ENCODE data around the gene SV2B. TPM values are rescaled to one million over a fixed set of nuclear protein-coding genes. Genes with fewer than 3 reads are reported as not detected.

SV2B gene
- total RNA-seq, 1 donor from 2014 or later = 0.64 TPM

DNA sequence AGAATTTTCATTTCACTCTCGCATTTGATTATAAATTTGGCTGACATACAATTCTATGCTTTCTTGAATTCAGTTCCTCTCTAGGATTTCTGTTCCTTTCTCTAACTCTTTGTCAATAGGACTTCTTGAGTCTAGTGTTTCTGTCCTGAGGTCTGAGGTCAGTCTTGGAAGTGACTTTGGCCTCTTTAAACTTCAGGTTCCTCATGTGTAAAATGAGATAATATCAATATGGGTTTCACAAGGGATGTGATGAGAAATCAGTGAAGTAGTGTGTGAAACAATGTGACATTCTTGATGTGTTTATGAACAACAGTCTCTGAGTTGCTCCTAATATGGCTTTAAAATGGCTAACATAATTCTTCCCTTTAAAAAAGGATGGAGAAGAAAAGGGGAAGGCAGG lies 92.2 kb downstream of the SV2B start:
- no peak for DNase-seq (ENCODE audit: low read depth in 2 of 2)

DNA sequence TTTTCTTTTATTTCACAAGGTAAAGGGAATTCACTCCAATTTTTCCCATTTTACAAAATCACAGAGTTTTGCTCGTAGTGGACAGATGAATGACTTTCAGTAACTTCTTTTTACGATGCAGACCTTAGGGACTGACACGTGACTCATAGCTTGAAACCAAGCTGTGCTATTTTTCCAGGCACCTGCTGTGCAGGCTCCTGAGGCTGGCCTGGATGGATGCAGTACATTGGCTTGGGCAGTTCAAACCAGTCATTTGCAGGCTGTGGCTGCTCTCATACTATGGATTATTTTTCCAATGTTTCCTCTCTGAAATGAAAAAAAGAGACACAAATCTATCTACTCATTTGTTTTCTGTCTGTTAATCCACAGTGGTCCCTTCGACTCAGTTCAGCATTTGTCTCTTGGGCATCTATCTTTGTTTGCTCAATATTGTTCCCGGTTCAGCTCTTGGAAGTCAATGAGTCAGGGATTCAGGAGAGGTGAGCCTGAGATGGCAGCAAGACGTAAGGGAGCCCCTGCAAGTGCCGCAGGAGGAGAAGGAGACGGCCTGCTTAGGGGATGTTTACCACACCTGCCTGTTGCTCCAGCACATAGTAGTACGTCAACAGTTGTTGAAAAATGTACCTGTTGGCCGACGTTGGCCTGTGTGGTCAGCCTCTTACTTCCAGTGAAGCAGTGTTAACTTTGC lies 92.8 kb downstream of the SV2B start:
- DNase-seq (ENCODE audit: low read depth in 2 of 2) = no peak

GRCh38 chr15:91193378-91193720 lies 93.3 kb downstream of the SV2B start:
- DNase-seq (ENCODE audit: low read depth in 2 of 2) = no peak

DNA sequence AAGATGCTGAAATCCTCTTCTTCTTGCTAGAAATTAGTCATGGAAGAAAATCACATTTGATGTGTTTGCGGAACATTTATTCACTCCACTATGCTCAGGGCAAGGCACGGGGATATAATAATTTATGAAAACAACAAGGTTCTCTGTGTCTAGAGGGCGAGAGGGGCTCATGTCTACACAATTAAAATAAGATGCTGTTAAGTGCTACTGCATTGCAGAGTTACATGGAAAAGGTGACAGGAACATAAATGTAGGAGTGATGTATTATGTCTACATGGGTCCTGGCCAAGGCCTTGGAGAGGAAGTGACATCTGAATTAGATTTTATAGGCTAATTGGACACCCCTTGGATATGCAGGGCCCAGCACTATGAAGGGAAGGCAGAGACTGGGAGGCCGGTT lies 96.1 kb downstream of the SV2B start:
- no peak for DNase-seq (ENCODE audit: low read depth in 2 of 2)

DNA sequence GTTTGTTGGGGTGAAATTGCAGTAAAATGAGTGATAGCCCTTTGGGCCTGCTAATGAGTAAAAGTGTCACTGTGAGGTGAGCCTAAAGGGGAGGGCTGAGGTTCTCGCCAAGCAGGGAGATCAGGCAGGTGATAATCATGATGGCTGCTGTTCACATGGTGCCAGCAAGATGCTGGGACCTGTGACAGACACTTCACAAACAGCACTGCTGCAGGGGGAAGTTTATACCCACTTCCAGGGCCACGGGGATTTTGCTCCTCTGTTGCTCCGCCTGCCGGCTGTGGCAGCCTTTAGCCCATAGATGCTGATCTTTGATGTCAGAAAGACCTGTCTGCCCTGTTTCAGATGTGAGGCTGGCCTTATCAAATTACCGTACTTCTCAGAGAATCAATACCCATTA lies 96.7 kb downstream of the SV2B start:
- DNase-seq (ENCODE audit: low read depth in 2 of 2) = no peak

DNA sequence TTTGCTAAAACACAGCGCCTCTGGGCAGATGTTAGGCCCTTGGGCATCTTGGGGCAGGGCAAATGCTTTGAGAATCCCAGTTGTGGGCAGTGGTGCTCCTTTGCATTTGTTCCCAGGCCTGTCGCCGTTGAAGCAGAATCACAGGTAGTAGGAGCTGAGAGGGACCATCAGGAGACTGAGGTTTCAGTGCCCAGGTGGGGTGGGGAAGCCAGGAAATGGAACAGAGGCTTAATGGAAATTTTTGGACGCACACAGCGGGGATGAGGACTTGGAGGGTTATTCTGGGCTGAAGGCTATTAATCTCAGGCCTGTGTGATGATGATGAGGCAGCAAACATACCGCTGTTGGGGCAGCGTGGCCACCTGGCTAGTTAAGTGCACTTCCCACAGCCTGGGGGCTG lies 99.5 kb downstream of the SV2B start:
- no peak for DNase-seq (ENCODE audit: low read depth in 2 of 2)

DNA sequence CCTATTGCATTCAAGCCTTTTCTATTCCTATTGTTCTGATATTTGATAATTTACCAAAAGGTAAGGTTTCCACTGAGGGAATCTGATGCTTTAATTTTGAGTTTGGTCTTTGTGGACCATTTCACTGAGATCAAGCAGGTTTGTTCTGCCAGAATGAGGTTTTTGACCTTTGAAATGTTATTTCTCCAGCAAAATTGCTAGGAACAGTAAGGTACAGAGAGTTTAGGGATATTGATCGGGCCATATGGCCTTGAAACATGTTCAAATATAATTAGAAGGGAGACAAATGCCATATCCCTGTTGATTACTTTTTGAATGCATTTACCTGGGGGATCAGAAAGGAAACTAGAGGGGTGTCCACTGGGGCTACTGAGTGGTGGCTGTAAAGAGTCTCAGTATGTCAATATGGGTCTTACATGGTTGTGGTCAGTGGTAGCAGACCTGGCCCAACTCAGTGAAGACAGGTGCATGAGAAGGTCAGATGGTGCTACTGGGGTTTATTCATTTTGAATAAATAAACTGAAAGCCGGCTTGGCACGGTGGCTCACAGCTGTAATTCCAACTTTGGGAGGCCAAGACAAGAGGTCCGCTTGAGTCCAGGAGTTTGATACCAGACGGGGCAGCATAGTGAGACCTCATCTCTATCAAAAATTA lies 100.2 kb downstream of the SV2B start:
- no peak for DNase-seq (ENCODE audit: low read depth in 2 of 2)

DNA sequence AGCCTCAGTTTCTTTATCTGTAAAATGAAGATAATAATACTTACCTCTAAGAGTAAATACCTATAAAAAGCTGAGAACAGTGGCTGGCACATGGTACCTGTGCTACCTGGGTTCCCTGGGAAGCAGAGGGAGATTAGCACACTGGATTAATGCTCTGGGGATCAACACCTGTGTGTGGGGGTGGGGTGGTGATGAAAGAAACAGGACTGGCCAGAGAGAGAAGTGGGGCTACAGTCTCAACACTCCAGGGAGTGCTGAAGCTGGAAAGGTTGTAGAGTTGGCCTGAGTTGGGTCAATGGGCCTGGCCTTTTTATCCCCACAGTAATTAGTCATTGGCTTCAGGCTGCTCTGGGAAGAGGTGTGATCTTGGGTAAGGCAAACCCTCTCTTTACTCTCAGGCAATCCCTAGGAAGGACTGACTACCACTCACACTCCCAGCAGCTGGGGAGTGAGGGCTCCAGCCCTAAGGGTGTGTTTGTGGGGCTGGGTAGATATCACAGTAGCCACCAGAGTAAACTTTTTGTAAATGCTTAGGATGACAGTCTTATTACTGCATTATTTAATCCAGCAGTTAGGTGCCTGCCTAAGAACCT lies 102.5 kb downstream of the SV2B start:
- DNase-seq (ENCODE audit: low read depth in 2 of 2) = no peak

DNA sequence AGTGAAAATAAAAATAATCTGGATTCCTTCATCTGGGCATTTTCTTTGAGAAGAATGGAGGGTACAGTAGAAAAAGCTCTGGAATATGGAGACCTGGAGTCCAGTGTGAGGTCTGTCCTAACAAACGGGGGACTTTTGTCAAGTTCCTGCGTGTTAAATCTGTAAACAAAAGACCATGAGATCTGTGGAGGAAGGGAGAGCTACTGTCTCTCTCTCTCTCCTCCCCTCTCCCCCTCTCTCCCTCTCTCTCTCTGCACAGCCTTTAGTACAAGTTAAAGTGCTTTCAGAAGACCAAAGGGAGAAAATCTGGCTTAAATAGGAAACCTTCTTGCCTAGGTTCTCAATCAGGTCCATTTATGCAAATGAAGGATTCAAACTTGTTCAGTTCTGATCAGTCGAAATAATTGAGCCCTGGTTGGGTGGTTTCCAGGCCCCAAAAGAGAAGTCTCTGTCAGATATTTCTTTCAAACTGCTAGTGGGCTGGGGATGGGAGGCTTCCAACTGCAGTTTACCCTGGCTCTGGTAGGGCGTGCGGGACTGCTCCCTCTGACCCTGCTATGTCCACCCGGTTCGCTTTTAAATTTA lies 103.7 kb downstream of the SV2B start:
- DNase-seq (ENCODE audit: low read depth in 2 of 2) = no peak

- DNase-seq (ENCODE audit: low read depth in 2 of 2) = no peak
Measured at GRCh38 chr15:91208371-91208770, 108.3 kb downstream of the SV2B start.

DNA sequence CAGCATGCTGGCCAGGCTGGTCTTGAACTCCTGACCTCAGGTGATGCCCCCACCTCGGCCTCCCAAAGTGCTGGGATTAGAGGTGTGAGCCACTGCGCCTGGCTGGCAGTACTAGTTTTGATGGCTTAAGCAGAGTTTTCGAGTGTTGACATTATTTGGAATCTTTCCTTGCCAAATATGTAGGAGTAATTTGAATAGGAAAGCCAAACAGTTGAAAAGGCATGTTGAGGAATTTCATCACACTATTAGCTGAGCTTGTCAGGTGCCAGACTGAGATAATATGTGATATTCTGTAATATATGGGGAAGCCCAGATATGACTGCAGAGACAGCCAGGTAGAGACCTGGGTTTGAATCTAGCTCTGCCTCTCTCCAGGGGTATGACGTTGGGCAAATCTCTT lies 109.3 kb downstream of the SV2B start:
- no peak for DNase-seq (ENCODE audit: low read depth in 2 of 2)

GRCh38 chr15:91209726-91210125 lies 109.7 kb downstream of the SV2B start:
- DNase-seq (ENCODE audit: low read depth in 2 of 2) = no peak

DNA sequence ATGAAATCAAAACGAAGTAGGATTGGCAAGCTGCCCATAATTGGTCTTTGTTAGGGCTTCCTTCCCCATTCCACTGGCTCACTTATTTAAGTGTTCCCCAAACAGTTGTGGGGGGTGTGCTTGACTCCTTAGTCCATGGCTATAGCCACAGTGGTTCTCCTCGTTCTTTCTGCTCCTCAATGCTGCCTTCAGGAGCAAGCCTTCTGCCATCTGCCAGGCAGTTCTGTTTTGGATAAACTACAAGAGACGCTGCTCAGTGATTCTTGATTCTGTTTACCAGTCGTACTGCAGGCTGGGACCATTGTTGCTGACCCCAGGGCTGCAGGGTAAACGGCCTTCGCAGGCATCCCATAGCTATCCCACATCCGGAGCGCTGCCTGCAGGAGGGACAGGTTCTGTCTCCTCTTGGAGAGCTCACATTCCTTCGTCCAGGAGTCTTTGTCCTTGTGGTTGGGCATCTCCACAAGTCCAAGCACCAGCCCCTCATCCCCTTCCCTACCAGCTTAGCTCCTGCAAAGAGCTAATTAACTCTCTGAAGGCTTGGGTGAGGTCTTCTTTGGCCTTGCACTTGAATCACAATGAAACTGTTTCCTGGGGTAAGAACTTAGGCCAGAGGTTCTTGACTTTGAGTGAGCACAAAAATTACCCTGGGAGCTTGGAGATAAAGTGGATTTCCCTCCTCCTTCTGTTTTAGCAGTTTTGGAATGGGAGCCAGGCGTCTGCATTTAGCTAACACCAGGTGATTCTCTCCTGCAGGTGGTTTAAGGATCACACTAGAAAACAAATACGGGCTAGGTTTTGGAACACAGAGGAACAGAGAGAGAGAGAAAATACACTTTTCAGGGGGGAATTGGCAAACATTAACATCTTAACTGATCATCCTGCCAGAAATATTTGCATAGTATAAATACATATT lies 114.9 kb downstream of the SV2B start:
- DNase-seq (ENCODE audit: low read depth in 2 of 2) = peak in 1 of 2 donors; percentile 8

GRCh38 chr15:91216000-91216399 lies 115.9 kb downstream of the SV2B start:
- DNase-seq (ENCODE audit: low read depth in 2 of 2) = no peak

GRCh38 chr15:91219206-91219605 lies 119.1 kb downstream of the SV2B start:
- DNase-seq (ENCODE audit: low read depth in 2 of 2) = no peak

DNA sequence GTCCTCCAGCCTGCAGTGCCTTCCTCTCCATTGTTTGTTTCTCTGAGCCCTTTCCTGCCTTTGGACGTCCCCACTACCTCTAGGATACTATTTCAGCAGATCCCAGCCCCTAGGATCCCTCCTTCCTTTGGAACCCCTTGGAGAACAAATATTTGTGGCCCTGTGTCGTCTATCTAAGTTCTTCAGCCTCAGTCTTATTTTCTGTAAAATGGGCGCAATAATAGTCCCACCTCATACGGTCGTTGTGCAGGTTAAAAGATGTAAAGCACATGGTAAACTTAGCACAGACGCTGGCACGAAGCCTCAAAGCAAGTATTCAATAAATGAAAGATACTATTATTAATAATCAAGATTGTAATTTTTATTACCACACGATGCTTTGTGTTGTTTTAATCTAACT lies 122.0 kb downstream of the SV2B start:
- no peak for DNase-seq (ENCODE audit: low read depth in 2 of 2)

DNA sequence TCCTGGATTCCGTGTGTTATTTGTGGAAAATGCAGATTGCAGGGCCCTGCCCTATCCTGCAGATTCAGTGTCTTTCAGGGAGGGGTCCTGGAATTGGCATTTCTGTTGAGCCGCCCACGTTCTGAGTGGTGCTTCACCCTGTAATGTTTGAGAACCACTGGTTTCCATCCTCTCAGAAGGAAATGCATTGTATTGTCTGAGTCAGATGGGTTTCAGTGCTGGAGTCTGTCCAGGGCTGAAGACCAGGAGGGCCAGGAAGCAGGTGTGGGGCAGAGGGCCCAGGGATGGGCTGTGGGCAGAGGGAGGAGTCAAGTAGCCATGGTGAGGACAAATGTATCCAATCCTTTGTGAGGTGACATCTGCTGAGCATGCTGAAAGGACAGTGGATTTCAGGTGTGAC lies 123.8 kb downstream of the SV2B start:
- DNase-seq (ENCODE audit: low read depth in 2 of 2) = peak in 1 of 2 donors; percentile 9

DNA sequence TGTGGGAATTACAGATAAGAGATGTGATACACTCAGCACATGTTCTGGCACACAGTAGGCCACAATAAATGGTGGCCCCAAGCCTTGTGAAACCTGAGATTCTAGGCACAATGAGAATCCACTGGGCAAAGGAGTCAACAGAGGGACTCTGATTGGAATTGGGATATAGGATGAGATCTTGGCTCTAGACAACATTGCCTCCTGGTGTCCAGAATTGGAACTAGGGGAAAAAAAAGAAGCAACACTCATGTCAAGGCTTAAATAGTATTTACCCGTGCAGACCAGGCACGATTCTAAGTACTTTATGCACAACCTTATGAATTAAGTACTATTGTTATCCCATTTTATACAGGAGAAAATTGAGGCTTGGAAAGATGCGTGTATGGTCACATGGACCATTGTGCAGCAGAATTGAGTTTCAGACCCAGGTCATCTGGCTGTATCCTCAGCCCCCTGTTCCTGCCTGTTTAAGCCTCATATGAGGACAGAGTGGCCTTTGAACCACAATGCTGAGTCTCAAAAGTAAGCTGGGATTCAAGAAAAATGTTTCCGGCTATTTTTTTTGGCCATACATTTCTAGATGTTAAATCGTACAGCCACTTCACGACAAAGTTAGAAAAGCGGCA lies 124.8 kb downstream of the SV2B start:
- peak; percentile 38 to 45 for DNase-seq (ENCODE audit: low read depth in 2 of 2)

- DNase-seq (ENCODE audit: low read depth in 2 of 2) = no peak
Measured at GRCh38 chr15:91225741-91226140, 125.7 kb downstream of the SV2B start.

- no peak for DNase-seq (ENCODE audit: low read depth in 2 of 2)
Measured at GRCh38 chr15:91227117-91227516, 127.1 kb downstream of the SV2B start.

DNA sequence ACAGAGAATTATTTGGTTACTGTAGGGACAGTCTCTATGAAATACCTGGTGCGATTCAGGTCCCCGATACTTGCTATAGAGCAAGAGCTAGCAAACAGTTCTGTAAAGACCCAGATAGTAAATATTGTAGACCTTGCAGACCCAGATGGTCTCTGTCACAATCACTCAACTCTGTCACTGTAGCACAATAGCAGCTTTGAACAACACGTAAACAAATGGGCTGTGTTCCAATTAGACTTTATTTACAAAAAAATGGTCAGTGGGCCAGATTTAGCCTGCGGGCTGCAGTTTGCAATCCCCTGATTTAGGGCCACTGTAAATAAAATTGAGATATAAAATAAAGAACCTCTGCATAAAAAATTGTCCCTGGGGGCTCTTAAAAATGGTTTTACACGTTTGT lies 127.7 kb downstream of the SV2B start:
- DNase-seq (ENCODE audit: low read depth in 2 of 2) = no peak

Data from dermis microvascular lymphatic vessel endothelial cell (primary cell).